HG03280 (cell line): Measurements from ENCODE around the gene DSCAM.
"Not testable (repeated sequence)": the region's sequence is repeated elsewhere in the genome, so short reads cannot be mapped to it uniquely, and the experiment has no call there.

ENCODE experiments used
- ATAC-seq: cut with Tn5 transposase; IDR thresholded peaks from one replicate; pipeline ENCODE4 v1.9.1; 2021; ENCODE audit warnings: mild to moderate bottlenecking, moderate library complexity; ENCODE audit not compliant: unreplicated experiment

The DSCAM gene, protein sequence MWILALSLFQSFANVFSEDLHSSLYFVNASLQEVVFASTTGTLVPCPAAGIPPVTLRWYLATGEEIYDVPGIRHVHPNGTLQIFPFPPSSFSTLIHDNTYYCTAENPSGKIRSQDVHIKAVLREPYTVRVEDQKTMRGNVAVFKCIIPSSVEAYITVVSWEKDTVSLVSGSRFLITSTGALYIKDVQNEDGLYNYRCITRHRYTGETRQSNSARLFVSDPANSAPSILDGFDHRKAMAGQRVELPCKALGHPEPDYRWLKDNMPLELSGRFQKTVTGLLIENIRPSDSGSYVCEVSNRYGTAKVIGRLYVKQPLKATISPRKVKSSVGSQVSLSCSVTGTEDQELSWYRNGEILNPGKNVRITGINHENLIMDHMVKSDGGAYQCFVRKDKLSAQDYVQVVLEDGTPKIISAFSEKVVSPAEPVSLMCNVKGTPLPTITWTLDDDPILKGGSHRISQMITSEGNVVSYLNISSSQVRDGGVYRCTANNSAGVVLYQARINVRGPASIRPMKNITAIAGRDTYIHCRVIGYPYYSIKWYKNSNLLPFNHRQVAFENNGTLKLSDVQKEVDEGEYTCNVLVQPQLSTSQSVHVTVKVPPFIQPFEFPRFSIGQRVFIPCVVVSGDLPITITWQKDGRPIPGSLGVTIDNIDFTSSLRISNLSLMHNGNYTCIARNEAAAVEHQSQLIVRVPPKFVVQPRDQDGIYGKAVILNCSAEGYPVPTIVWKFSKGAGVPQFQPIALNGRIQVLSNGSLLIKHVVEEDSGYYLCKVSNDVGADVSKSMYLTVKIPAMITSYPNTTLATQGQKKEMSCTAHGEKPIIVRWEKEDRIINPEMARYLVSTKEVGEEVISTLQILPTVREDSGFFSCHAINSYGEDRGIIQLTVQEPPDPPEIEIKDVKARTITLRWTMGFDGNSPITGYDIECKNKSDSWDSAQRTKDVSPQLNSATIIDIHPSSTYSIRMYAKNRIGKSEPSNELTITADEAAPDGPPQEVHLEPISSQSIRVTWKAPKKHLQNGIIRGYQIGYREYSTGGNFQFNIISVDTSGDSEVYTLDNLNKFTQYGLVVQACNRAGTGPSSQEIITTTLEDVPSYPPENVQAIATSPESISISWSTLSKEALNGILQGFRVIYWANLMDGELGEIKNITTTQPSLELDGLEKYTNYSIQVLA (N-terminal part only)

DNA sequence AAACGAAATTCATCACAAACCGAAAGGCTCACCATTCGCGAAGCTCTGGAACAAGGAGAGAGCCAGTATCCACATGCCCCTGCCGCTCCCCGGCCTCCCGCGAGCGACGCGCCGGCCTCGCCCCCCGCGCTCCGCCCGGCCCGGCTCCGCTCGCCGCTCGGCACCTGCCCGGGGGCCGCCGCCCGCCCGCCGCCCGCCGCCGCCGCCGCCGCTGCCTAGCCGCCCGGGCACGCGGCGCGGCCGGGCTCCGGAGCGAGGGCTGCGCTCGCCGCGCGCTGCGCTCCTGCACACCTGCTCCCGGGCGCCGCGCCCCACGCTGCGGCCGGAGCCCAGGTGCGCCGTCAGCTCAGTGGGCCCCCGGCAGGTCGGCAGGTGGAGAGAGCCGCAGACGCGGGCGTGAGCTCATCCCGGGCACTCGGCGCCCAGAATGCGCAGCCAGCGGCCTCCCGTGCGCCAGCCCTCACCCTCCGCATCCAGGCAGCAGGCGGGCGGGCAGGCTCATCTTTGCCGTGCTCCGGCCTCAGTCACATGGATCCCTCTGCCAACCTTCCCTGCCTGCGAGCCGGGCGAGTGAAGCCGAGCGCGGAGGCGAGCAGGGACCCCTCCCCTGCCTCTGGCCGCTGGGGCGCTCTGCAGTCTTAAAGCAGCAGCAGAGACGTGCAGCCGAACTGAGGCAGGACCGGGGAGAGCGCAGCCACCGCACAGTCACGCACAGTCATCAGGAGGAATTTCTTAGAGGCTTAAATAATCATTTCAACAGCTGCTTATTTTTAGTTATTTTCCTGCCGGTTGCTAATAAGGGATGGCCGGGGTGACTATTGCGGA is at the start of gene DSCAM:
Gene DSCAM, minus strand, starts transcription at position 572 of the 825 bp plus-strand sequence. Its CDS starts 497 bp downstream, at position 75.
- ATAC-seq = no peak

DNA sequence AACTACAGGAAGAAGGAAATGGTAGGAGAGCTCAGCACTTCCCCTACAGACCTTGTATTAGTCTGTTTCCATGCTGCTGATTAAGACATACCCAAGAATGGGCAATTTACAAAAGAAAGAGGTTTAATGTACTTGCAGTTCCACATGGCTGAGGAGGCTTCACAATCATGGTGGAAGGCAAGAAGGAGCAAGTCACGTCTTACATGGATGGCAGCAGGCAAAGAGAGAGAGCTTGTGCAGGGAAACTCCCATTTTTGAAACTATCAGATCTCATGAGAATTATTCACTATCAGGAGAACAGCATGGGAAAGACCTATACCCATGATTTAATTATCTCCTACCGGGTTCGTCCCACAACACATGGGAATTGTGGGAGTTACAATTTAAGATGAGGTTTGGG is 48.7 kb upstream of the DSCAM start:
- not testable (repeated sequence) for ATAC-seq

DNA sequence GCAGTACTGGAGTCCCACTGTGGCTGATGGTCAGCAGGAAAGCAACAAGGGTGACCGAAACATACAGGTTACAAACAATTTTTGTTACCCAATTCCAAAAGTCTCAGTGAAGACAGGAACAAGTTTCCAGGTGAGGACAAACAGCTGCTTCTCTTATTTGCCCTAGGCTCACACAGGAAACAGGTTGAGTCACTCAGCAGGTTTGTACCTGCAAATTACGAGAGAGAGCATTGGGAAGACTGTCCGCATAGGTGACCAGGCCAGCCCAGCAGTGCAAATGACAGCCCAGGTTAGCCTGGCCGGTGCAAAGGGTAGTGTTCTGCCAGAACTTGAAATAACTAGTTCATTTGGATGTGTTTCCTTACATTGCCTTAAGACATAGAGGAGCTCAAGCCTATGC is 40.0 kb upstream of the DSCAM start:
- ATAC-seq = no peak

DNA sequence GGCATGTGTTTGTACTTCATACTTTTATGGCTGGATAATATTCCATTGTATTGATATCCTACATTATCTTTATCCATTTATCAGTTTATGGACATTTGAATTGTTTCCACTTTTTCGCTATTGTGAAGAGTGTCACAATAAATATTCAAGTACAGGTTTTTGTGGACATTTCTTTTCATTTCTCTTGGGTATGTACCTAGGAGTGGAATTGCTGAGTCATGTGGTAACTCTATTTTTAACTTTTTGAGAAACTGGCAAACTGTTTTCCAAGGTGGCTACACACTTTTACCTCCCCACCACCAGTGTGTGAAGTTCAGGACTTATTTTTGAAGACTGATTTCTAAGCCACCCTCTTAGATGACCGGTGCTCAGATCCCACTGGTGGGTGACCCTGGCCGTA is 39.0 kb upstream of the DSCAM start:
- ATAC-seq = no peak

DNA sequence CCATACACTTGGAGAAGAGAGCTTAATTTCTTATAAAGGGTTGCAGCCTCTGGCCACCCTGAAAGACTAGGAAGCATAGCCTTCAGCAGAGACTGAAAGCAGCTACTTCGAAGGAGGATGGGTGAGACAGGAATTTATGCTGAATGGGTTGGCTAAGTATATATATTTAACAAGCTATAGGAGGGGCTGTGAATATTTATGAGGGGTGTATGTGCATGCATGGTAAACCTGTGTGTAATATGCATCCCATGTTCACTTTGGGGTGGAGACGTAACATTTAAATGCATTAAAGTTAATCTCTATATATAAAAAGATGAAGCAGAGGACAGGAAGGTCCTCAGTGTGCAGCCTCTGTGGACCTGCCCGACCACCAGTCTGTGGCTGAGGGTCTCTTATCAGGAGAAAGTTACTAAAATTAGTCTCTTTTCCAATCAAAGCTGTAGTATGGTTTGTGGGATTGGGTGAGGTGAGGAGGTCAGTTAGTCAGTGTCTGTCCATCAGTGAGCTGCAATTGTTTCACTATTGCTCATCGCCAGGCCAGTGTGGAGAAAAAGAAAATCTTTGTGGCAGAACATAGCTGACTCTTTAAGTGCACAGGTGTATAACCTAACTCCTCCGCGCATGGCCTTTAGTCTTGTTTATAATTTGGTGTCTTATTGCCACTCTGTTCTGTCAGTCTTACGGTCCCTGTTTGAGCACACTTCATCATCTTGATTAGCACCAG is 35.4 kb upstream of the DSCAM start:
- ATAC-seq = no peak

DNA sequence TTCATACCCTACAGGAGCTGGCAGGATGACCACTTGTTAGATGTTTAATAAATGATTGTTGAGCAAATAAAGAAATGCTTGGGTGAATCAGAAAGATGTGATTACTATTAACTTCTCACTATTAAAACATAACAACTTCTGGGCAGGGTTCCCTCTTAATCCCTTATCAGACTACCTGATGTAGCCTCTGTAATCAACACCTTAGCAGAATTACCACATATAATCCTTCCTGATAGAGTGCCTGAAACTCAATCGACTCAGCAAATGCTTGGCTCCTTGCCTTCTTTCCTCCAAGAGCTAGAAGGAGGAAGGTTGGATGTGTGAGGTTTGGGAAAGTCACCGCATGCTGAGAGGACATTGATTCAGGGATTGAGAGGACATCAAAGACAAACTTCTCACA is 34.8 kb upstream of the DSCAM start:
- ATAC-seq = no peak

DNA sequence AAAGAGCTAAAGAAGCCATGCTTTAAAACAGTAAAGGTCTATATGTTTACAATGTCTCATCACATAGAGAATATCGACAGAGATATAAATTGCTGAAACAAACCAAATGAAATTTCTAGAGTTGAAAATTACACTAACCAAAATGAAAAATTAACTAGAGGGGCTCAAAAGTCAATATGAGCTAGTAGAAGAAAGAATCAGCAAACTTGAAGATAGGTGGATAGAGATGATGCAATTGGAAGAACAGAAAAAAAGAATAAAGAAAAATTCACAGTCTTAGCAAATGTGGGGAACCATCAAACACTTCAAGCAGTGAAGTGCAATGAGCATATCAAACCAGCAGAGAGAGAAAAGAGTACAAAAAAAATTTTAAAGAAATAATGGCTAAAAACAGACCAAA is 24.1 kb upstream of the DSCAM start:
- no peak for ATAC-seq

DNA sequence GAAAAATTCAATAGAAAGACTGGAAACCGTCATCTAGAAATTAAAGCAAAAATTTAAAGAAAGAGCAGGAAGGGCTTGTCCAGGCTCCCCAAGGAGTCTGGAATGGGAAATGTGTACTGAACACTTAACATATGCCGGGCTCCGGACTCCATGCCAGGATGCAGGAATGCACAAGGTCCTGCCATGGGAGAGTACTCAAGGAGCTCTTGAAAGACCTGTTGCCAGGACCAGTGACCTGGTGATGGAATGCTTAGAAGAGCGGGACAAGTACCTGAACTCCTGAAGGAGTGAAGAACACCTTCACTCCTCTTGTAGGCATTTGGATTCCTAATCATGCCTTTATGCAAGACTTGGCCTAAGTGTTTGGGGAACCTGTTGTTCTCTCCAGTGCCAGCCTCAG is 16.9 kb upstream of the DSCAM start:
- ATAC-seq = no peak

DNA sequence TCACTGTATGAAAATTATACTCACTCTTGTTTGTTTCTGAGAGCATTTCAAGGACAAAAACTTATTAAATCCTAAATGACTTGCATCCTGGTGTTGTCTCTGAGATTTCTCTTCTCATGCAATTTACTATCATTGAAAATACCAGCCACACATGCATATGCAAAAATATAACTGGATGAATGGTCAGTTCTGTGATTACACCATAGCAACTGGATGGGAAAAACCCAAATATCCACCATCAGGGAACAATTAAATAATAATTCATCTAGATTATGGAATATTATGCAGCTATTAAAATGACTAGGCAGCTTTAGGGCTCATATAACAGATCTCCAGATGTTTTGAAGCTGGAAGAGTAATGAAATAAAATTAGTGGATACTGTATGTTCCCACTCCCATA is 11.6 kb upstream of the DSCAM start:
- ATAC-seq = no peak

DNA sequence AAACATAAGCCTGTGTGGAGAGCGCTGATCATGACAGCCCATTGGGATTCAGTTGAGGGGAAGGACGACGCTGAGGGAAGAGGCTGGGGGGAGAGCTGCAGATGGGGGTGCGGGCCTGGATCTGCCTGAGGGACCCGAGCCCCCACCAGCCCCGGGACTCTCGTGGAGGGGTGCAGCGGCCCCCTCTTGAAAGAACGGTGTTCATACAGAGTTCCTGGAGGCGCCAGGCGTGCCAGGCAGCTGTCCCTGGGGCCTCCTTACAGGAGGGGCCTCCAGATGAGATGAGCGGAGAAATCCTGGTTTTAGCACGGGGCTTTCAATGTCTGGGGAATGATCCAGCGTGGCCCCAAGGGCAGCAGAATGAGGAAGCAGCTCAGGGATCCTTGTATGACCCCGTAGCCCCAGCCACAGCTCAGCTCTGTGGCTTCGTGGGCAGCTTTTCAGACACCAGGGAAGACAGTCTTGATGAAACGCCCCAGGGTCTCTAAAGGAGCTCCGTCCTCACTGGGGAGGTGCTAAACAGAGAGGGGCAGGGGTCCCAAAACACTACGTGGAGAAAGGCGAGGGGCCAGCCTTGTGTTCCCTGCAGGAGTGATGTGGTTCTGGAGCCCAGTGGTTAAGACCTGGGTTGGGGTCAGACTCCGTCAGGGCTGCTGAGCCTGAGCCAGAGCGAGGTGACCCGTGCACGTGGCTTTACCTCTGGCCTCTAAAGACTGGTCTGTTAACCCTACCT is 7.2 kb upstream of the DSCAM start:
- no peak for ATAC-seq

DNA sequence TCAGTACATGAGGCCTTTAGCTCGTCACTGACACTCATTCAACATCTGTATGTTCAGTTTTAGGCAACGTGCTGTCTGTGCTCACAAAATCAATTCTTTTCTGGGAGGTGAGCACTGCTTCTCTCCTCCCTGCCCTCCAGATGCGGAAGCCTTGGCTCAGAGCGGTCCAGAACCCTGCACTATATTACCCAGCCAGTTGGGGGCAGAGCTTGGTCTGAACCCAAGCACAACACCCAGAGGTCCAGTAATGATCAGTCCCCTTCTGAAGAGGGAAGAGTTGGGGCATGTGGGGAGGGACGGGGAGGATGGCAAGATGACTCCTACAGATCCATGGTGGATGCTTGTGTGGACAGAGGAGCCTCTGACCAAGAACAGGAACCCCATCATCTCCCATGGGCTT is 5.6 kb upstream of the DSCAM start:
- no peak for ATAC-seq

DNA sequence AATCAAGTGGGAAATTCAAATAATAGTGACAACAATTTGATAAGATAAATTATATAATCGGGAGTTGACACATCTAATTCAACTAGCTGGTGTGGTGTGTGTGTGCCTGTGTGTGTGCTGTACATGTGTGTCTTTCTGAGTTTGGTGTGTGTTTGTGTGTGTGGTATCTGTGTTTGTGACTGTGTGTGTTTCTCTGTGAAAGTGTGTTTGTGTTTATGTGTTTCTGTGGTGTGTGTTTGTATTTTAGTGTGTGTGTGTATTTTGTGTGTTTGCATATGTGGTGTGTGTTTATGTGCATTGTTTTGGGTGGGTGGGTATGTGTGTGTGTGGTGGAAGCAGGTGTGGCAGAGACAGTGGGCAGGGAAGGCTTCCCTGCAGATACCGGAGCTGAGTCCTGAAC is 4.8 kb upstream of the DSCAM start:
- ATAC-seq = no peak

DNA sequence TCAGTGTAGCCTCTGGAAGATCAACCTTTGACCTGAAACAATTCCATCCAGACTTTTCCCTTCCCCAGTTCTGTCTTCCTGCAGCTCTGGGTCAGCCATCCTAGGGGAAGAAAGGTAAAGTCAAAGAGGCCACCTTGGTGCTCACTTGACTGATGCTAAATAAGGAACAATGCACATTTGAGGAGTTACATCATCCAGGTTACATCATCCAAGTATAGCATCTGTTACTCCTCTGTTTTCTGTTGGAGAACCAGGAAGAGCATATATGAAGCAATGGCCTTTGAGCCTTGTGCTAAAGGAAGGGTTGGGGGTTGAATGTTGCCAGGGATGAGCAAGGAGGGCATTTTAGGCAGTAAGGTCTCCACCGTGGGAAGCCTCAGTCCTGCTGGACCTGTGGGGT is 3.1 kb upstream of the DSCAM start:
- no peak for ATAC-seq

DNA sequence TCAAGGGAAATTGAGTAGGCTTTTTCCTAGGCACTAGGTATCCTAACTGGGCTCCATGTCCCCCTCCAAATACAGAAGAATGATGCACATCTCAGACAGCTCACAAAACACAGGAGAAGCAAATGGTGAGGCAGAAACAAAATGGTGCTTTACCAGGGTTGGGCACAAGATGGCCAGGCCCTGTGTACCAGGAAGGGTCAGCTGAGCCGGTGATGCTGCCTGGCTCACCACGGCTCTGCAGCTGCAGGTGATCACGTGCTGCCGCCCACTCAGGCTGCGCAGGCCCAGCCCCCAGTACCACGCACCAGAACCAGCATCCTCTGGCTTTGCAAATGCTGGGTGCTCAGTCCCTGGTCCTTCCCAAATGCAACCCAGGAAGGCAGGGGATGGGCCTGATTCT is 993 bp upstream of the DSCAM start:
- no peak for ATAC-seq

DNA sequence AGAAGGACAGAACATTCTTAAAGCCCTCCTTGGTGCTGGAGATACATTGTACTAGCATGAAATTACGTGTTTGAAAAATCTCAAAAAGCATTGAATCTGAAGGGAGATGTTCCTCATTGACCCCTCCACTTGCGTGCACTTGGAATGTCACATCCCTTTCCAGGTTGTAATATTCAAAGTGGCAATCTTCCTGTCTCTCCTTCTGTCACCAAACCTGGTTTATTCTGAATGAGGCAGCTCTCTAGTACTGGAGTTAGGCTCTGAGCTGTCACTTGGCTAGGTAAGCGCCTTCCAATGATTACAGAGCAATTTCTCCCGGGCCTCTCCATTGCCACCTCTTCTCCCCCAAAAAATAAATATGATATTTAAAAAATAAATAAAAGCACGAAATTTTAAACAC is 855 bp downstream of the DSCAM start:
- no peak for ATAC-seq

DNA sequence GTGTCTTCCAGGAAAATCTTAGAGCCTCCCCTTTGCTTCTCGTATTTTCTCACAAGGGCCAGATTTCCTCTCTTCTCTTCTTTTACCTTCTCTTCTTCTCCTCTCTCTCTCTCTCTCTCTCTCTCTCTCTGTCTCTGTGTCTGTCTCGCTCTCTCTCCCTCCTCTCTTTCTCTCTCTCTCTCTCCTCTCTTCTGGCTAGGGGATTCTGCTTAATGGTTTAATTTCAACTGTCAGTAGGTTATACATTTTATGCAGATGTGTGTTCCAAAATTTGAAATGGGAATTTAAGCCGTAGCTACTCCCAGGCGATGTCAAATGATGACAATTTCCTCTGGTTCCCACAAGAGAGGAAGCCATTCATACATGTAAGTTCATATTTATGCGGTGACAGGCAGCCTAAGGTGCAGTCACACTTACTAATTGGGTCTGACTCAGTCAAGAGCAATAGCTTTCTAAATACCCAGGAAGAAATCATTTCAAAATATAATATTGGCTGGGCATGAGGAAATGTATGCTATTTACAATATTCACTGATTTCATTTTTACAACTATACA is 1.4 kb downstream of the DSCAM start:
- no peak for ATAC-seq

DNA sequence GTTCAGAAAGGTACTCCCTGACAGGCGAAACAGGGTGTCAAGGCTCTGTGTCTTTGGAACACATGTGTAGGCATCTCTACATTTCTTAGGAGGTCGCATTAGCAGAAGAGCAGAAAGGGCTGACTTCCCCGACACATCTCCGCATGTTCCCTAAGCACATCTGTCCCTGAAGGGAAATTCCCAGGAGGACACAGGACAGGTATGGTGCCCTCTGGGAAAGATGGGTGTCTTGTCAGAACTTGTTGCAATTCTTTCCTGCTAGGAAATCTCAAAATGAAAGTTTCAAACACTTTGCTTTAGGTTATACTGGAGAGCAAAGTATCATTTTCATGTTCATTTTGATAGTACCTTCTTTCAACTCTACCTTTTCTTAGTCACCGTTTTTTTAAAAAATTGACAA is 2.0 kb downstream of the DSCAM start:
- no peak for ATAC-seq

DNA sequence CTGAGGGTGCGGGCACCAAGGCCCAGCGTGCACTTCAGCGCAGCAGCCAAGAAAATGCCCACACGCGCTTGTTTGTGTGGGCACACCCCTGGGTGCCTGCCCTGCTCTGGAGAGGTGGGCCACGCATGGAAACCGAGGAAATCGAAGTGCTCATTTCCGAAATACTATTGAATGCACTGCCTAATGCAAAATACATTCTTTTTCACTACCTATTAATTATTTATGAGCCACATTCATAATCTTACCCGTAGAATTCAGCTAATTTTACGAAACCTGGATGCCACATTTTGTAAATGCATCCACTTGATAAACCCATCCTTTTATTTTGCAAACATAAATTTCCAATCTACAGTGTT is 4.8 kb downstream of the DSCAM start:
- ATAC-seq = no peak

DNA sequence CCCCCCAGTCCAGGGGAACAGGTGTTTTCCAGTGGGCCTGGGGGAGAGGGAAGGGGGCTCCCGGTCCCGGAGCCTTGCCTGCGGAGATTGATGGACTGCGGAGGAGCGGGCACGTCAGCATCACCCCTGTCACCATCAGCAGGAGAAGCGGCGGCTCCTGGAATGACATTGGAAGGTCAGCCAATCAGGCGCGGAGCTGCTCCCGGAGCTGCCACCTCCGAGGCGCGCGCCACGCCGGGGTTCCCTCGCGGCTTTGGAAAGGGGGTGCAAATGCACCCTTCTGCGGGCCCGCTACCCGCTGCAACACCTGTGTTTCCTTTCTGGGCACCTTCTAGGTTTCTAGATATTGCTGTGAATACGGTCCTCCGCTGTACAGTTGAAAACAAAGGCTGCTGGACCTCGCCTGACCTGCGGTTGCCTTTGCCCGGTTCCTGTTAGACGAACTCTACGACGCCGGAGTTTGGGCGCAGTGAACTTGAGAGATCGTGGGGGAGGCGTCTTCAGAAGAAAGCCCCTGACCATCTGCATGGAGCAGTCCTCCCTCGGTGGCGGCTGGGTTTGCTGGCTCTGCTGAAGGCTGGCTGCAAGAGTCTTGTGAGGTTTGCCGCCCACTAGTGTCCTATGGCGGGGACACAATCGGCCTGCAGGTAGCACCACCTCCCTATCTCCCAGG is 5.3 kb downstream of the DSCAM start:
- ATAC-seq = no peak
